HEK293 (cell line): ENCODE data around the gene WDTC1.

ENCODE experiments used
- HOXA7 ChIP-seq: sonication (generic); formaldehyde crosslinking; IDR thresholded peaks from 2 replicates; pipeline ENCODE4 v1.8.1; 2022; ENCODE audit warnings: missing genetic modification reagents, borderline replicate concordance
- IKZF3 ChIP-seq: fragments of 450-650 bp; IDR thresholded peaks from 2 replicates; pipeline ENCODE4 v1.5.0; 2018; ENCODE audit warnings: missing biosample characterization, mild to moderate bottlenecking, missing genetic modification characterization, moderate library complexity
- KLF16 ChIP-seq: fragments of 450-650 bp; formaldehyde crosslinking; IDR thresholded peaks from 2 replicates; pipeline ENCODE4 v1.5.1; 2017; ENCODE audit warnings: missing biosample characterization, missing genetic modification characterization
- OSR2 ChIP-seq: fragments of 450-650 bp; formaldehyde crosslinking; IDR thresholded peaks from 2 replicates; pipeline ENCODE4 v1.5.1; 2016; ENCODE audit warnings: missing biosample characterization, missing genetic modification characterization
- PRDM4 ChIP-seq: fragments of 450-650 bp; formaldehyde crosslinking; IDR thresholded peaks from 2 replicates; pipeline ENCODE4 v1.5.1; 2017; ENCODE audit warnings: missing biosample characterization, missing genetic modification characterization
- ZBTB10 ChIP-seq: fragments of 450-650 bp; formaldehyde crosslinking; IDR thresholded peaks from 2 replicates; pipeline ENCODE4 v1.5.1; 2016; ENCODE audit warnings: missing biosample characterization, missing genetic modification characterization
- ZBTB8A ChIP-seq: fragments of 450-650 bp; formaldehyde crosslinking; IDR thresholded peaks from 2 replicates; pipeline ENCODE4 v1.5.1; 2016; ENCODE audit warnings: missing biosample characterization, missing genetic modification characterization
- ZNF157 ChIP-seq: fragments of 450-650 bp; formaldehyde crosslinking; IDR thresholded peaks from 2 replicates; pipeline ENCODE4 v1.5.1; 2016; ENCODE audit warnings: missing biosample characterization, missing genetic modification characterization
- ZNF202 ChIP-seq: fragments of 450-650 bp; formaldehyde crosslinking; IDR thresholded peaks from 2 replicates; pipeline ENCODE4 v1.5.1; 2016; ENCODE audit warnings: missing biosample characterization, missing genetic modification characterization, borderline replicate concordance
- ZNF239 ChIP-seq: fragments of 450-650 bp; formaldehyde crosslinking; IDR thresholded peaks from 2 replicates; pipeline ENCODE4 v1.5.1; 2016; ENCODE audit warnings: missing biosample characterization, missing genetic modification characterization
- ZNF366 ChIP-seq: fragments of 450-650 bp; formaldehyde crosslinking; conservative IDR thresholded peaks from 2 replicates; pipeline ENCODE4 v1.5.1; 2016; ENCODE audit warnings: missing biosample characterization, missing genetic modification characterization
- ZNF394 ChIP-seq: fragments of 450-650 bp; formaldehyde crosslinking; IDR thresholded peaks from 2 replicates; pipeline ENCODE4 v1.5.1; 2016; ENCODE audit warnings: missing biosample characterization, missing genetic modification characterization, mild to moderate bottlenecking, moderate library complexity, borderline replicate concordance
- ZNF426 ChIP-seq: fragments of 450-650 bp; formaldehyde crosslinking; IDR thresholded peaks from 2 replicates; pipeline ENCODE4 v1.5.1; 2017; ENCODE audit warnings: missing biosample characterization, missing genetic modification characterization, mild to moderate bottlenecking, inconsistent platforms, moderate library complexity
- ZNF473 ChIP-seq: fragments of 450-650 bp; formaldehyde crosslinking; IDR thresholded peaks from 2 replicates; pipeline ENCODE4 v1.5.1; 2017; ENCODE audit warnings: missing biosample characterization, missing genetic modification characterization
- ZNF529 ChIP-seq: fragments of 450-650 bp; formaldehyde crosslinking; IDR thresholded peaks from 2 replicates; pipeline ENCODE4 v1.5.1; 2017; ENCODE audit warnings: missing genetic modification characterization, missing biosample characterization; ENCODE audit not compliant: insufficient replicate concordance
- ZNF548 ChIP-seq: fragments of 450-650 bp; formaldehyde crosslinking; IDR thresholded peaks from 2 replicates; pipeline ENCODE4 v1.5.1; 2016; ENCODE audit warnings: missing biosample characterization, missing genetic modification characterization
- ZNF571 ChIP-seq: fragments of 450-650 bp; formaldehyde crosslinking; IDR thresholded peaks from 2 replicates; pipeline ENCODE4 v1.5.0; 2017; ENCODE audit warnings: missing biosample characterization, missing genetic modification characterization
- ZNF629 ChIP-seq: fragments of 450-650 bp; formaldehyde crosslinking; IDR thresholded peaks from 2 replicates; pipeline ENCODE4 v1.5.1; 2017; ENCODE audit warnings: missing biosample characterization, missing genetic modification characterization
- ZNF785 ChIP-seq: fragments of 450-650 bp; formaldehyde crosslinking; IDR thresholded peaks from 2 replicates; pipeline ENCODE4 v1.5.1; 2016; ENCODE audit warnings: missing biosample characterization, missing genetic modification characterization
- ZNF792 ChIP-seq: fragments of 450-650 bp; formaldehyde crosslinking; IDR thresholded peaks from 2 replicates; pipeline ENCODE4 v1.5.1; 2016; ENCODE audit warnings: missing biosample characterization, missing genetic modification characterization
- ZSCAN23 ChIP-seq: fragments of 450-650 bp; formaldehyde crosslinking; IDR thresholded peaks from 2 replicates; pipeline ENCODE4 v1.5.1; 2016; ENCODE audit warnings: missing biosample characterization, missing genetic modification characterization
- ZSCAN30 ChIP-seq: fragments of 450-650 bp; IDR thresholded peaks from 2 replicates; pipeline ENCODE4 v1.5.1; 2018; ENCODE audit warnings: missing biosample characterization, mild to moderate bottlenecking, missing genetic modification characterization, moderate library complexity
- TF ChIP-seq, protein P1 (sequence below): fragments of 450-650 bp; formaldehyde crosslinking; IDR thresholded peaks from 2 replicates; pipeline ENCODE4 v1.5.1; 2016; ENCODE audit warnings: missing biosample characterization, missing genetic modification characterization
- TF ChIP-seq, protein P2 (sequence below): fragments of 450-650 bp; formaldehyde crosslinking; conservative IDR thresholded peaks from 2 replicates; pipeline ENCODE4 v1.5.1; 2016; ENCODE audit warnings: low read depth, missing biosample characterization, missing genetic modification characterization
- TF ChIP-seq, protein P3 (sequence below): fragments of 450-650 bp; formaldehyde crosslinking; IDR thresholded peaks from 2 replicates; pipeline ENCODE4; 2016; ENCODE audit warnings: missing biosample characterization, missing genetic modification characterization

Gene WDTC1

DNA sequence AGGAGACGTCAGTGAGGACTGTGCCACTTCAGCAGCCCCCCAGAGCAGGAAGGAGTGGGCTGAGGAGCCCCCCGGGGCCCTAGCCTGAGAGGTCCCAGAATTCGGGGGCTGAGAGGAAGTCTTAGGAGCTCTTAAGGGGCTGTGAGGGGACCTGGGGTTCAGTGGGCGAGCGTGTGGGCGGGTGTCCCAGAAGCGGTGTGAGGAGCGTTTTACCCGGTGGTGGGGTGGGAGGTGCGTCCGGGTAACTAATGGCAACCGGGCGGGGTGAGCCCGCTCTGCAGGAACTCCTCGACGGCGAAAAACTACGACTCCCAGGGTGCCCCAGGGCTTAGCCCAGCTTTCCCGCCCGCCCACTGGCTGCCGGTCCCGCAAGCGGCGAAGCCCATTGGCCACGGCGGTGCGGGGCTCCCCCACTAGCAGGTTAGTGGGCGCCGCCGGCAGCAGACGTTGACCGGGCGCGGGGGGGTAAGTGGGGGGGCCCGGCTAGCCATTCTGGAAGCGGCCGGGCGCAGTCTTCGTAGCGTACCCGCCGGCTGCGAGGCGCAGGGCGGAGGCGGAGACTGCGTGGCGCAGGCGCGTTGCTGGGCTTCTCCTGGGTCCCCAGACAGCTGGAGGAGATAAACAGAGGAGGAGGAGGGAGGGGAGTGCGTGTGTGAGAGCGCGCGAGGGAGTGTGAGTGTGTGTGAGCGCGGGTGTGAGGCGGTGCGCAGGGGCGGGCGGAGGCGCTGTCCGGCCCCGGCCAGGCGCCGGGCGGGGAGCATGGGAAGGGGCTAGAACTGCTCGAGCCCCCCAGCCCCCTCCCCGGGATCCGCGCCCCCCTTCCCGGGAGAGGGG lies at the start of gene WDTC1 (continued):
- TF ChIP-seq ZNF202 (tag by site-specific recombination) (no peak), ZNF394 (no peak), ZNF426 (tag by site-specific recombination) (no peak), ZNF529 (no peak), KLF16 (tag by site-specific recombination) (no peak; the same call in 1 of the 2 replicates), ZNF157 (tag by site-specific recombination) (no peak), OSR2 (tag by site-specific recombination) (no peak; the same call in 1 of the 2 replicates), ZNF239 (no peak), ZBTB8A (peak; percentile 94), ZNF792 (tag by site-specific recombination) (no peak), ZNF366 (peak; percentile 84), ZNF785 (no peak), ZNF473 (tag by site-specific recombination) (no peak), HOXA7 (no peak), ZSCAN23 (tag by site-specific recombination) (no peak), PRDM4 (tag by site-specific recombination) (no peak), ZNF548 (tag by site-specific recombination) (no peak), ZNF629 (tag by site-specific recombination) (peak; percentile 75), IKZF3 (tag by site-specific recombination) (no peak), ZBTB10 (tag by site-specific recombination) (peak; percentile 100), ZNF571 (no peak), ZSCAN30 (no peak)
- TF ChIP-seq, protein P1, sequence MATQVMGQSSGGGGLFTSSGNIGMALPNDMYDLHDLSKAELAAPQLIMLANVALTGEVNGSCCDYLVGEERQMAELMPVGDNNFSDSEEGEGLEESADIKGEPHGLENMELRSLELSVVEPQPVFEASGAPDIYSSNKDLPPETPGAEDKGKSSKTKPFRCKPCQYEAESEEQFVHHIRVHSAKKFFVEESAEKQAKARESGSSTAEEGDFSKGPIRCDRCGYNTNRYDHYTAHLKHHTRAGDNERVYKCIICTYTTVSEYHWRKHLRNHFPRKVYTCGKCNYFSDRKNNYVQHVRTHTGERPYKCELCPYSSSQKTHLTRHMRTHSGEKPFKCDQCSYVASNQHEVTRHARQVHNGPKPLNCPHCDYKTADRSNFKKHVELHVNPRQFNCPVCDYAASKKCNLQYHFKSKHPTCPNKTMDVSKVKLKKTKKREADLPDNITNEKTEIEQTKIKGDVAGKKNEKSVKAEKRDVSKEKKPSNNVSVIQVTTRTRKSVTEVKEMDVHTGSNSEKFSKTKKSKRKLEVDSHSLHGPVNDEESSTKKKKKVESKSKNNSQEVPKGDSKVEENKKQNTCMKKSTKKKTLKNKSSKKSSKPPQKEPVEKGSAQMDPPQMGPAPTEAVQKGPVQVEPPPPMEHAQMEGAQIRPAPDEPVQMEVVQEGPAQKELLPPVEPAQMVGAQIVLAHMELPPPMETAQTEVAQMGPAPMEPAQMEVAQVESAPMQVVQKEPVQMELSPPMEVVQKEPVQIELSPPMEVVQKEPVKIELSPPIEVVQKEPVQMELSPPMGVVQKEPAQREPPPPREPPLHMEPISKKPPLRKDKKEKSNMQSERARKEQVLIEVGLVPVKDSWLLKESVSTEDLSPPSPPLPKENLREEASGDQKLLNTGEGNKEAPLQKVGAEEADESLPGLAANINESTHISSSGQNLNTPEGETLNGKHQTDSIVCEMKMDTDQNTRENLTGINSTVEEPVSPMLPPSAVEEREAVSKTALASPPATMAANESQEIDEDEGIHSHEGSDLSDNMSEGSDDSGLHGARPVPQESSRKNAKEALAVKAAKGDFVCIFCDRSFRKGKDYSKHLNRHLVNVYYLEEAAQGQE (tag by site-specific recombination): no peak
- TF ChIP-seq, protein P2, sequence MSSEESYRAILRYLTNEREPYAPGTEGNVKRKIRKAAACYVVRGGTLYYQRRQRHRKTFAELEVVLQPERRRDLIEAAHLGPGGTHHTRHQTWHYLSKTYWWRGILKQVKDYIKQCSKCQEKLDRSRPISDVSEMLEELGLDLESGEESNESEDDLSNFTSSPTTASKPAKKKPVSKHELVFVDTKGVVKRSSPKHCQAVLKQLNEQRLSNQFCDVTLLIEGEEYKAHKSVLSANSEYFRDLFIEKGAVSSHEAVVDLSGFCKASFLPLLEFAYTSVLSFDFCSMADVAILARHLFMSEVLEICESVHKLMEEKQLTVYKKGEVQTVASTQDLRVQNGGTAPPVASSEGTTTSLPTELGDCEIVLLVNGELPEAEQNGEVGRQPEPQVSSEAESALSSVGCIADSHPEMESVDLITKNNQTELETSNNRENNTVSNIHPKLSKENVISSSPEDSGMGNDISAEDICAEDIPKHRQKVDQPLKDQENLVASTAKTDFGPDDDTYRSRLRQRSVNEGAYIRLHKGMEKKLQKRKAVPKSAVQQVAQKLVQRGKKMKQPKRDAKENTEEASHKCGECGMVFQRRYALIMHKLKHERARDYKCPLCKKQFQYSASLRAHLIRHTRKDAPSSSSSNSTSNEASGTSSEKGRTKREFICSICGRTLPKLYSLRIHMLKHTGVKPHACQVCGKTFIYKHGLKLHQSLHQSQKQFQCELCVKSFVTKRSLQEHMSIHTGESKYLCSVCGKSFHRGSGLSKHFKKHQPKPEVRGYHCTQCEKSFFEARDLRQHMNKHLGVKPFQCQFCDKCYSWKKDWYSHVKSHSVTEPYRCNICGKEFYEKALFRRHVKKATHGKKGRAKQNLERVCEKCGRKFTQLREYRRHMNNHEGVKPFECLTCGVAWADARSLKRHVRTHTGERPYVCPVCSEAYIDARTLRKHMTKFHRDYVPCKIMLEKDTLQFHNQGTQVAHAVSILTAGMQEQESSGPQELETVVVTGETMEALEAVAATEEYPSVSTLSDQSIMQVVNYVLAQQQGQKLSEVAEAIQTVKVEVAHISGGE (tag by site-specific recombination): no peak; the same call in 1 of the 2 replicates
- TF ChIP-seq, protein P3, sequence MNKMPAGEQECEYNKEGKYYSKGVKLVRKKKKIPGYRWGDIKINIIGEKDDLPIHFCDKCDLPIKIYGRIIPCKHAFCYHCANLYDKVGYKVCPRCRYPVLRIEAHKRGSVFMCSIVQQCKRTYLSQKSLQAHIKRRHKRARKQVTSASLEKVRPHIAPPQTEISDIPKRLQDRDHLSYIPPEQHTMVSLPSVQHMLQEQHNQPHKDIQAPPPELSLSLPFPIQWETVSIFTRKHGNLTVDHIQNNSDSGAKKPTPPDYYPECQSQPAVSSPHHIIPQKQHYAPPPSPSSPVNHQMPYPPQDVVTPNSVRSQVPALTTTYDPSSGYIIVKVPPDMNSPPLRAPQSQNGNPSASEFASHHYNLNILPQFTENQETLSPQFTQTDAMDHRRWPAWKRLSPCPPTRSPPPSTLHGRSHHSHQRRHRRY (tag by site-specific recombination): no peak
